SK-N-MC (cell line): ENCODE measurements around the gene PAXIP1.

Experiments used
- DNase-seq: peaks from one replicate; pipeline ENCODE4 v3.0.0-alpha.2; 2011; ENCODE audit warnings: low read depth, low spot score
- H3K27ac ChIP-seq: fragments of 200-600 bp; sonication (generic); 2 replicates; pipeline ENCODE4 v1.5.1; 2016; ENCODE audit warnings: mixed run types
- H3K36me3 ChIP-seq: fragments of 200-600 bp; sonication (generic); 2 replicates; pipeline ENCODE4 v1.6.1; 2017; ENCODE audit warnings: antibody characterized with exemption, low read length, mixed read lengths; ENCODE audit not compliant: insufficient read depth
- H3K4me3 ChIP-seq: fragments of 200-600 bp; sonication (generic); 2 replicates; pipeline ENCODE4 v1.5.1; 2016
- H3K9ac ChIP-seq: fragments of 200-600 bp; sonication (generic); 2 replicates; pipeline ENCODE4 v1.8.0; 2017; ENCODE audit warnings: mixed run types, mixed read lengths; ENCODE audit not compliant: insufficient read length
- H3K9me3 ChIP-seq: fragments of 200-600 bp; sonication (generic); 2 replicates; pipeline ENCODE4 v1.6.1; 2017; ENCODE audit warnings: low read depth, mild to moderate bottlenecking, antibody characterized with exemption, low read length, moderate library complexity, mixed read lengths
- EZH2 ChIP-seq: fragments of 200-600 bp; sonication (generic); IDR thresholded peaks from one replicate; pipeline ENCODE4 v1.6.1; 2017; ENCODE audit warnings: antibody characterized with exemption
- FOXP2 ChIP-seq: optimal IDR thresholded peaks from 2 replicates; pipeline ENCODE3; 2011; ENCODE audit warnings: mild to moderate bottlenecking, moderate library complexity; ENCODE audit not compliant: insufficient read depth; ENCODE audit errors: extremely low read length, control extremely low read depth
- POLR2AphosphoS5 ChIP-seq: IDR thresholded peaks from 2 replicates; pipeline ENCODE4 v1.6.1; 2012; ENCODE audit warnings: mild to moderate bottlenecking, low read depth, low read length, borderline replicate concordance

Gene PAXIP1

GRCh38 chr7:155000795-155001194 is 2.1 kb downstream of the PAXIP1 start:
- DNase-seq: no peak
- Histone ChIP-seq H3K9me3 (no peaks in the 10 kb centered on the region), H3K4me3 (no peak overlapping the region), H3K27ac (no peak overlapping the region), H3K9ac (no peak overlapping the region), H3K36me3 (peaks cover 31% of the 10 kb centered on the region)
- TF ChIP-seq FOXP2 (no peak), POLR2AphosphoS5 (no peak), EZH2 (no peak)

GRCh38 chr7:154998481-154998880 is 4.4 kb downstream of the PAXIP1 start:
- Histone ChIP-seq H3K9ac (no peak overlapping the region), H3K9me3 (no peaks in the 10 kb centered on the region), H3K36me3 (peaks cover 45% of the 10 kb centered on the region), H3K27ac (no peak overlapping the region), H3K4me3 (no peak overlapping the region)
- DNase-seq: no peak
- TF ChIP-seq POLR2AphosphoS5 (no peak), EZH2 (no peak), FOXP2 (no peak)

GRCh38 chr7:154997840-154998370 is 5.0 kb downstream of the PAXIP1 start:
- Histone ChIP-seq H3K9me3 (no peaks in the 10 kb centered on the region), H3K27ac (no peak overlapping the region), H3K9ac (no peak overlapping the region), H3K4me3 (no peak overlapping the region), H3K36me3 (peaks cover 50% of the 10 kb centered on the region)
- DNase-seq: no peak
- TF ChIP-seq FOXP2 (no peak), EZH2 (no peak), POLR2AphosphoS5 (no peak)

- TF ChIP-seq FOXP2: no peak
- no peak for TF ChIP-seq EZH2
- TF ChIP-seq POLR2AphosphoS5: no peak
- H3K9me3 ChIP-seq: no peaks in the 10 kb centered on the region
- H3K36me3 ChIP-seq: peaks cover 57% of the 10 kb centered on the region
- H3K27ac ChIP-seq: no peak overlapping the region
- DNase-seq: no peak
- H3K4me3 ChIP-seq: no peak overlapping the region
- H3K9ac ChIP-seq: no peak overlapping the region
Measured at GRCh38 chr7:154996756-154997155, 6.2 kb downstream of the PAXIP1 start.

GRCh38 chr7:154996101-154996500 is 6.8 kb downstream of the PAXIP1 start:
- no peak for DNase-seq
- Histone ChIP-seq H3K9ac (no peak overlapping the region), H3K27ac (no peak overlapping the region), H3K36me3 (peaks cover 63% of the 10 kb centered on the region), H3K9me3 (no peaks in the 10 kb centered on the region), H3K4me3 (no peak overlapping the region)
- no peak for TF ChIP-seq EZH2

GRCh38 chr7:154994996-154995395 is 7.9 kb downstream of the PAXIP1 start:
- H3K9ac ChIP-seq: no peak overlapping the region
- no peak overlapping the region for H3K27ac ChIP-seq
- no peaks in the 10 kb centered on the region for H3K9me3 ChIP-seq
- DNase-seq: no peak
- TF ChIP-seq EZH2: no peak
- TF ChIP-seq POLR2AphosphoS5: no peak
- no peak for TF ChIP-seq FOXP2
- H3K4me3 ChIP-seq: no peak overlapping the region
- H3K36me3 ChIP-seq: peaks cover 71% of the 10 kb centered on the region

- TF ChIP-seq EZH2: no peak
- TF ChIP-seq POLR2AphosphoS5: no peak
- TF ChIP-seq FOXP2: no peak
- no peak overlapping the region for H3K27ac ChIP-seq
- H3K36me3 ChIP-seq: peaks cover 62% of the 10 kb centered on the region
- no peak for DNase-seq
- H3K4me3 ChIP-seq: no peak overlapping the region
- H3K9ac ChIP-seq: no peak overlapping the region
- H3K9me3 ChIP-seq: no peaks in the 10 kb centered on the region
Measured at GRCh38 chr7:154990964-154991540, 11.9 kb downstream of the PAXIP1 start.

GRCh38 chr7:154987571-154987970 is 15.4 kb downstream of the PAXIP1 start:
- DNase-seq: no peak
- H3K36me3 ChIP-seq: peaks cover 37% of the 10 kb centered on the region
- H3K4me3 ChIP-seq: no peak overlapping the region
- TF ChIP-seq EZH2: no peak
- no peak for TF ChIP-seq POLR2AphosphoS5
- no peak for TF ChIP-seq FOXP2
- H3K9me3 ChIP-seq: no peaks in the 10 kb centered on the region
- no peak overlapping the region for H3K27ac ChIP-seq
- H3K9ac ChIP-seq: no peak overlapping the region
